H4 (cell line): Measurements from ENCODE around the gene SEMA5A. TPM values are rescaled to one million over a fixed set of nuclear protein-coding genes. Genes with fewer than 3 reads are reported as not detected.
A peak's percentile ranks its signal among the peaks of the same experiment; 100 is the strongest.

Experiments
- DNase-seq: peaks from one replicate; pipeline ENCODE4 v3.0.0-alpha.2; 2015; ENCODE audit warnings: low spot score
- total RNA-seq: library from RNA; depleted of rRNA; stranded (reverse); fragments of >200 nt; shearing (Covaris generic); gene quantifications from 2 replicates; pipeline ENCODE4 v1.2.3, GENCODE V29; 2014

The SEMA5A gene
- total RNA-seq, 1 experiment from 2014 or later = 20.4 TPM

- no peak for DNase-seq
These were observed 266.8 kb downstream of the SEMA5A start for GRCh38 chr5:9278921-9279603.

DNA sequence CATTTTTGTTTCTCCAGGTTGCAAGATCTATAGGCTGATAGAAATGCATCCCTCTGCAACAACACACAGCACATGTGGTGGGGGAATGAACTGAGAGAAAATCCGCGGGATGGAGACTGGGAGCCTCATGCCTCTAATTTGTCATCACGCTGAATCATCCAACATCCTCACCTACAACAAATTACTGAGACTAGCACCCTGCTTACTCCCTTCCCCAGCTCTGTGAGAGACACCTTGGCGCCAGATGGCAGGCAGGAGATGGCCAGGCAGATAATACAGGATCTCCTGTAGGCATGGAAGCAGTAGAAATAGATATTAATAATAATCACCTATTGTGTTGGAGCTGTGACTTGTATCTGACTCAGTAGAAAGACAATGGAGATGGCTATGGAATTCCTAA, 276.9 kb downstream of the SEMA5A start:
- DNase-seq = no peak

DNA sequence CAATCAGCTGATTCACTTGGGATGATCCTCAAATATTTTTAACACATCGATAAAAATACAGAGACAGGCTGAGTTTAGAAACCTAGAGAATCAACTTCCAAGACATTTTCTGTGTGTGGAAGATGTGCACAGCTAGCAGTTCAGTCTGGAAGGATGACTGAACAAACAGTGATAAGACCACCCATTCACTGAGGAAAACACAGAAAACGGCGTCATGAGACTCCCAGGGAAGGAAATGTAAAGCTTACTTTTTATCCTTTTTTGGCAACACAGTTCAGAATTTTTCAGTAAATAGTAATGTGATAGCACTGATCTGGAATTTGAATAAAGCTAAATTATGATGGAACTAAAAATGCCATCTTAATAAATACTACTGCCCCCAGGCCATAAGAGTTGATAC, 277.6 kb downstream of the SEMA5A start:
- DNase-seq = no peak

- peak; percentile 97 for DNase-seq
These were observed 280.2 kb downstream of the SEMA5A start for GRCh38 chr5:9265441-9266287.

GRCh38 chr5:9264301-9264700, 281.6 kb downstream of the SEMA5A start:
- no peak for DNase-seq

- no peak for DNase-seq
These were observed 282.2 kb downstream of the SEMA5A start for GRCh38 chr5:9263656-9264055.

DNA sequence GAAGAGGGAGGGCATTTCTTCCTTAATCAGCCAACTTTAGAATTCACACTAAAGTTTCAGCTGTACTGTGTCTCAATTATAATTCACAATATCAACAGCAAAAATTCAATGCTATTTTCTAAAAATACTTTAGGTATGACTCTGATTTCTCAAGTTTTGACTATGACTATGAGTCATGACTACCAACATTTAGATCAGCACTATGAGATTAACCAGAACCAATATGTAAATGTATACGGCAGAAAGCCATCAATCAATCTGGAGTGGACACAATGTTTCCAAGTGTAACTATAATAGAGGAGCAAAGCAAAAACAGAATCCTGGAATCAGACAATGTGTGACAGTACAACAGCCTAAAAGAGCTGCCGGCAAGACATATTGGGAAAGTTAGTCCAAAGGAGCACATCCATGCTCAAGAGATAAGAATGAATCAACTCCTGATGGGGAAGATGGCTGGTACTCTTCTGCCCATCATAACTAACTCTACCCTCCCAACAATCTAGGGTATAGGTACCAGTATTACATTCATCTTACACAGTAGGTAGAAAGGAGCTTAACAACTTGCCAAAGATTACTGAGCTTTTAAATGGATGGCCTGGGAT, 294.4 kb downstream of the SEMA5A start:
- DNase-seq = no peak

GRCh38 chr5:9249231-9249630, 296.6 kb downstream of the SEMA5A start:
- DNase-seq = no peak

DNA sequence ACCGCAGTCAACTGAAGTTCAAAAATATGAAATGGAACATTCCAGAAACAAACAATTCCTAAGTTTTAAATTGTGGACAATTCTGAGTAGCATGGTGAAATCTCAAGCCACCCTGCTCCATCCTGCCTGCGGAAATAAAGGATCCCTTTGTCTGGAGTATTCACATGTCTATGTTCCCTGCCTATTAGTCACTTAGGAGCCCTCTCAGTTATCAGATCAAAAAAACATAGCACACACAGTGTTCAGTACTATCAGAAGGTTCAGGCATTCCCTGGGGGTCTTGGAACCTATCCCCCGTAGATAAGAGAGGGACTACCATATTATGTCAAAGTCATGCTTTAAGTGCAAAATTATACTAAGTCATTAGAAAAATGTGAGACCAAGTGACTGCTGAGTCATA, 300.8 kb downstream of the SEMA5A start:
- no peak for DNase-seq

DNA sequence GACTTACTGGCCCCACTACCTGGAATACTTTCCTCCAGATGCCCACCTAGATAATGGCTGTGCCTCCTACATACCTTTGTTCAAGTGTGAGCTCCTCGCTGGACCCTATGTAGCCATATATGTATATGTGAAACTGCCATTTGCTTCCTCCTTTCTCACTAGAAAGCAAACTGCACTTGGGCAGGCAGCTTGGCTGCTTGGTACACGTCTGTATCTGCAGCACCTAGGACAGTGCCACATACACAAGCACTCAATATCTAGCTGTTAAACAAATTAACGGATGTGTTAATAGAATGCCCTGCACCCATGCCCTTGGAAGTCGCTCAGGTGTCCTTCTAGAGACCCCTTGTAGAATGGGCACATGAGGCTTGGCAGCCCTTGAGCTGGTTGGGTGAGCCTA, 301.5 kb downstream of the SEMA5A start:
- no peak for DNase-seq

DNA sequence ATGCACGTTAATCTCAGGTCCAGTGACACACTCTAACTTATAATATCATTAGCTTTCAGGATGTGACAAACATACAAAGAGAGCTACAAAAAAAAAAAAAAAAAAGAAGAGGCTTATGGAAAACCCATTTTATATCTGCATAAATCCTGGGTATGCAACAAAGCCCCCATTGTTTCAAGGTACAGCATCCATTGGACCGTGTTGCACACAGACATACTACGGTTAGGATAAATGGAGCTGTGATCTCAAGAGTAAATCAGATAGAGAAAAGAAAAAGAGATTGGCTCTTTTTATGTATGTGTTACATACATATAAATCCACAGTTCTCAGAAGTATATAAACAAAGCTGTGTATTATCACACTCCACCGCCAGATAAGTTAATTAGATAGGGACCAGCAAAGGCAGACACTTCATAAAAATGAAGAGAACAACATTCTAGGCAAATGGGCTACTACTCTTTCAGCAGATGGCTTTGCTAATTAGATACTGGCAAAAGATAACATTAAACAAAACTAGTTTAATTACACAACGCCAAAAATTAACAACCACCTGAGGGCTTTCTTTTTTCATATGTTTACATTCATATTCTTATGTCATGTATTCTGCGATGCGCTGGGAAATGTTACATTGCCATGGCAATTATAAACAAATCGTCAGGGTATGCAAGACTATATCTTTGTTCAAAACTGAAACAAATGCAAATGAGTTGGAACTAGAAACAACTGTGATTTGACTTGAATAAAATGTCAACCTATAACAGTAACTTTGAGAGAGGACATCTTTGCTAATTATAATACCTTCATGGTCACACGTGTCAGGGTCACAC, 304.2 kb downstream of the SEMA5A start:
- no peak for DNase-seq

- DNase-seq = no peak
These were observed 305.4 kb downstream of the SEMA5A start for GRCh38 chr5:9240431-9240830.

- DNase-seq = no peak
These were observed 306.2 kb downstream of the SEMA5A start for GRCh38 chr5:9239626-9240025.

- DNase-seq = no peak
These were observed 306.8 kb downstream of the SEMA5A start for GRCh38 chr5:9239071-9239470.

- no peak for DNase-seq
These were observed 312.2 kb downstream of the SEMA5A start for GRCh38 chr5:9233712-9234111.

- no peak for DNase-seq
These were observed 312.8 kb downstream of the SEMA5A start for GRCh38 chr5:9233035-9233434.

DNA sequence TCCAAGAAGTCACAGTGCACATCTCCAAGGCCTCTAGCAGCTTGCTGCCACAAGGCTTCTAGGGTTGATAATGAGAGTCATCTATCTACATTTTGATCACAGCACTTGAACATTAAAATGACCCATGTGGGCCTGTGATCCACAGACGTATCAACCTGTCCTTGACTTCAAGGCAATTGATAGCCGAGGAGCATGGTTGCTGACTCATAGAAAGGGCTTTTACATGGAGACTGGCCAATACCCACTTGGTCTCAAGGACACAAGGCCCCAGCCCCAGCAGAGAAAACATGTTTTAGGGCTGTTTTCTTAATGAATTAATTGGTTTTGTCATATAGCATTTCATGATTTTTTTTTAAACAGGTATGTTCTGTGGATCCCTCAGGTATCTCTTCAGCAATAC, 314.0 kb downstream of the SEMA5A start:
- no peak for DNase-seq

GRCh38 chr5:9230355-9230754, 315.5 kb downstream of the SEMA5A start:
- DNase-seq = no peak

DNA sequence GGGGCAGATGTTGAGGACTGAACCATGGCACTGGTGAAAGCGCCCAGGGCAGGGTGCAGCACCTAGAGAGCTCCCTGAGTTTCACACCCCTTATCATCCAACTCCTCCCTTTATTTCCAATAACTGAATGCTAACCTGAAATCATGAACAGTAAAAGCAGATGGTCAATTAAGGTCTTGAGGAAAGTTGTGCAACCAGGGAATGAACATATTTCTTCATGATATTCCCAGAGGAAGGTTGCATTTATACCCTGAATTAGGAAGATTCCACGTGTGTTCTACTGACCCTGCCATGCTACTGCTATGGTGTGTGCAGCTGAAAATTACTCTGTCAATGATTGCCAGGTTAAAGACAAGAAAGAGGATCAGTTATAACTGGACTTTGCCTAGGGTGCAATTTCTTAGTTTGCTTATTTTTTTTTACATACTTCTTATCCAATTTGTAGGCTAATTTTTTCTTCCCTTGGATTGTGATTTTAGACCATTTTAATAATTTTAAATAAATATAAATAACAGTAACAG, 319.8 kb downstream of the SEMA5A start:
- no peak for DNase-seq

- DNase-seq = no peak
These were observed 323.6 kb downstream of the SEMA5A start for GRCh38 chr5:9222054-9222976.

DNA sequence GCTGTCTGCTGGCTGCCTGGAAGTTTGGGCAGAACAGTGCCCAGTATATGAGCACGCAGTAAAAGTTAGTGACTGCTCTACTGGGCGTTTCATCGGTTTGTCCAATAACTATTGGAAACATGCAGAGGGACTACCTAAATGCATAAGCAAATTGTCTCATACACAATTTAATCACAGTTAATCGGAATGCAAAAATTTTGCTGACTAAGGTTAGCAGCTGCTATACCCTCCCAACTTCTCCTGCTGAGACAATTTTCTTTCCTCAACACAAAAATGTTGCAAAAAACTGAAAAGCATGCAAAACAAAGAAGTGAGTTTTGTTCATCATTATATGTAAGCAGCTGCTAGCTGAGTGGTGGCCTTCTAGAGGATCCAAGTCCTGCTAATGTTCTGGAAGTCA, 327.5 kb downstream of the SEMA5A start:
- no peak for DNase-seq
